Spleen (tissue), 11 donors: ENCODE data around the gene CD8A. TPM values are rescaled to one million over a fixed set of nuclear protein-coding genes. Genes with fewer than 3 reads are reported as not detected.

Experiments used
- DNase-seq: peaks from one replicate; pipeline ENCODE4 v3.0.0-alpha.2; 2020
- H3K27ac ChIP-seq, 8 donors: fragments of 200-600 bp; sonication (generic) in 7 of 8; 1 replicate in 4 of 8; 2 replicates in 4 of 8; pipeline versions ENCODE4 v1.5.0 to v1.8.0; 2016 to 2021; ENCODE audit warnings: inconsistent platforms in 4 of 8, mild to moderate bottlenecking in 4 of 8, moderate library complexity in 1 of 8
- H3K27me3 ChIP-seq, 7 donors: fragments of 200-600 bp; sonication (generic) in 6 of 7; replicated peaks in 1 of 7; 1 replicate in 4 of 7; 2 replicates in 3 of 7; pipeline versions ENCODE4 v1.5.0 to v1.8.0; 2016 to 2021; ENCODE audit warnings: inconsistent platforms in 3 of 7, mild to moderate bottlenecking in 1 of 7
- H3K36me3 ChIP-seq, 6 donors: fragments of 200-600 bp; sonication (generic) in 5 of 6; 1 replicate in 4 of 6; 2 replicates in 2 of 6; pipeline versions ENCODE4 v1.5.0 to v1.8.0; 2016 to 2021; ENCODE audit warnings: inconsistent platforms in 2 of 6
- H3K4me1 ChIP-seq, 6 donors: fragments of 200-600 bp; sonication (generic) in 5 of 6; 1 replicate in 3 of 6; 2 replicates in 3 of 6; pipeline versions ENCODE4 v1.5.0 to v1.8.0; 2016 to 2021; ENCODE audit warnings: inconsistent platforms in 3 of 6
- H3K4me3 ChIP-seq, 8 donors: fragments of 200-600 bp; sonication (generic) in 7 of 8; 1 replicate in 4 of 8; 2 replicates in 4 of 8; pipeline versions ENCODE4 v1.5.0 to v1.8.0; 2016 to 2021; ENCODE audit warnings: inconsistent platforms in 4 of 8, mild to moderate bottlenecking in 4 of 8, moderate library complexity in 2 of 8
- H3K9me3 ChIP-seq, 8 donors: fragments of 200-600 bp; sonication (generic) in 7 of 8; 1 replicate in 4 of 8; 2 replicates in 4 of 8; pipeline versions ENCODE4 v1.5.0 to v1.8.0; 2016 to 2021; ENCODE audit warnings: inconsistent platforms in 4 of 8
- CTCF ChIP-seq, 11 experiments: fragments of 200-600 bp in 7 of 11; fragments of 450-650 bp in 4 of 11; sonication (generic) in 4 of 11; IDR thresholded peaks in 8 of 11; conservative IDR thresholded peaks in 3 of 11; 1 replicate in 7 of 11; 2 replicates in 4 of 11; pipeline versions ENCODE4 v1.4.0 to v1.8.0; 2016 to 2021; ENCODE audit warnings: antibody characterized with exemption in 11 of 11, inconsistent platforms in 4 of 11, mild to moderate bottlenecking in 1 of 11
- POLR2A ChIP-seq, 3 donors: fragments of 450-650 bp; IDR thresholded peaks; one replicate each; pipeline ENCODE4 v1.5.1; 2017; ENCODE audit warnings: antibody characterized with exemption in 3 of 3, mild to moderate bottlenecking in 1 of 3
- POLR2AphosphoS5 ChIP-seq, 3 donors: sonication (generic); formaldehyde crosslinking; IDR thresholded peaks; one replicate each; pipeline ENCODE4 v1.5.1; 2017; ENCODE audit warnings: antibody characterized with exemption in 3 of 3
- WGBS, 5 donors: extraction: QIAGEN DNeasy Blood & Tissue Kit in 3 of 5; methylation state at CpG; one replicate each; pipeline versions ENCODE4 v1.1.5 to v1.1.7; 2013 to 2018; 5-methylcytosine and 5-hydroxymethylcytosine counted together
- intact Hi-C: fragments of 100-400 bp; cut with DNase I; formaldehyde crosslinking; loops from one replicate; pipeline ENCODE4 v1.15.0; 2023; ENCODE audit warnings: low total_unique reads
- polyA plus RNA-seq, 3 donors: library from polyadenylated mRNA; stranded (reverse); fragments of 200-250 nt; gene quantifications; one replicate each; pipeline ENCODE4 v1.2.1, GENCODE V29; 2013
- total RNA-seq, 7 donors: library from RNA; depleted of rRNA in 3 of 7; stranded (reverse); fragments of >200 nt in 3 of 7; fragmentation: NEBNext Ultra II Directional in 4 of 7; extraction: Animal tissue kit (Norgen Biotek cat#: 25700) in 4 of 7; gene quantifications; one replicate each; pipeline versions ENCODE4 v1.1.0 to v1.2.1, GENCODE V29; 2016 to 2021
- donor health status: healthy with polysubstance abuse.
- donor health status: DM: no; HTN: no; CAD: no; lungs with moderate emphysema.
- donor health status: DM: no; HTN: no; CAD: no.
- donor health status: Bipolar disorder and iron deficiency.
- donor health status: healthy.
- donor health status: DM: no; HTN: no; CAD: no.
- donor health status: DM: yes; HTN: yes; CAD: no.

The CD8A gene
- total and polyA plus RNA-seq, 10 donors: 14.2 to 182 (median 95.8) TPM

- Histone ChIP-seq H3K9me3 (no peaks in the 10 kb centered on the region), H3K4me3 (peak overlapping the region; percentile 43 to 77 (median 48)), H3K27ac (peak overlapping the region; percentile 75 to 94 (median 86)), H3K27me3 (peaks cover 0 to 61% (median 44%) of the 10 kb centered on the region in 7 donors), H3K4me1 (peaks cover 17 to 96% (median 59%) of the 10 kb centered on the region in 6 donors), H3K36me3 (peaks cover 0 to 7% (median 0%) of the 10 kb centered on the region in 6 donors)
- DNase-seq: peak; percentile 83
- peak in 2 of 3 donors; percentile 53 to 63 for TF ChIP-seq POLR2AphosphoS5 (IDR thresholded peaks at IDR 0.05)
- TF ChIP-seq POLR2A (IDR thresholded peaks at IDR 0.05): no peak
- WGBS, 5 donors: 8 to 25% (median 10%) methylated on average over 30 to 64 of the region's 64 CpGs
- intact Hi-C loops: no loop called here
These were observed 1.6 kb downstream of the CD8A start for GRCh38 chr2:86788881-86789686.

DNA sequence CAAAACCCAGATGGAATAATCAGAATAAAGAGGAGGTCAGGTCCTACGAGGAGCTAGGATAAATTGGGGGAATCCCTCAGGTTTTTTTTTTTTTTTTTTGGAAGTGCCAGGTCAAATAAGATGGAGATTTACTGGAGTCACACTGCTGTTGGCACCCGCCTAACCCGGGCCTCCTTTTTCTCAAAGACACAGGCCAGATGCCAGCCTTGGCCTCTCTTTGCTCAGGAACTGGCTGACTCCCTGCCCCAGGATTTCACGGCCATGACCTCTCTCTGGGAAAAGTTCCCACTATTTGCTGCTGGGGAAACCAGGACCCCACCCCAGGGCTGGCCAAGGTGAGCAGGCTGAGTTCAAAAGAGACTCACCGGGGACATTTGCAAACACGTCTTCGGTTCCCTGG, 2.5 kb downstream of the CD8A start:
- peaks cover 0 to 7% (median 0%) of the 10 kb centered on the region in 6 donors for H3K36me3 ChIP-seq
- peak overlapping the region; percentile 75 to 94 (median 86) for H3K27ac ChIP-seq
- peaks cover 0 to 52% (median 38%) of the 10 kb centered on the region in 7 donors for H3K27me3 ChIP-seq
- DNase-seq: peak; percentile 75
- TF ChIP-seq POLR2A (IDR thresholded peaks at IDR 0.05): no peak
- no peak for TF ChIP-seq CTCF (IDR thresholded peaks at IDR 0.05 in 8 of 11, conservative IDR thresholded peaks at IDR 0.05 in 3 of 11)
- peak in 2 of 3 donors; percentile 44 for TF ChIP-seq POLR2AphosphoS5 (IDR thresholded peaks at IDR 0.05)
- peaks cover 20 to 96% (median 65%) of the 10 kb centered on the region in 6 donors for H3K4me1 ChIP-seq
- H3K9me3 ChIP-seq: no peaks in the 10 kb centered on the region
- peak overlapping the region; percentile 43 to 77 (median 48) for H3K4me3 ChIP-seq
- 49 to 71% (median 58%) methylated on average over 7 of the region's 7 CpGs for WGBS, 5 donors
- intact Hi-C loops: no loop called here

GRCh38 chr2:86787736-86788135, 3.0 kb downstream of the CD8A start:
- intact Hi-C loops: no loop called here
- TF ChIP-seq CTCF (IDR thresholded peaks at IDR 0.05 in 8 of 11, conservative IDR thresholded peaks at IDR 0.05 in 3 of 11) (no peak), POLR2AphosphoS5 (IDR thresholded peaks at IDR 0.05) (peak in 1 of 3 donors; percentile 40), POLR2A (IDR thresholded peaks at IDR 0.05) (no peak)
- peaks cover 20 to 96% (median 64%) of the 10 kb centered on the region in 6 donors for H3K4me1 ChIP-seq
- H3K27me3 ChIP-seq: peaks cover 0 to 49% (median 38%) of the 10 kb centered on the region in 7 donors
- no peaks in the 10 kb centered on the region for H3K9me3 ChIP-seq
- H3K36me3 ChIP-seq: peaks cover 0 to 7% (median 0%) of the 10 kb centered on the region in 6 donors
- H3K4me3 ChIP-seq: peak overlapping the region in 3 of 8 donors; percentile 43 to 77 (median 50)
- DNase-seq: no peak
- H3K27ac ChIP-seq: peak overlapping the region; percentile 75 to 94 (median 86)
- 0 to 14% (median 8%) methylated on average over 2 of the region's 2 CpGs for WGBS, 5 donors

GRCh38 chr2:86786001-86786536, 4.6 kb downstream of the CD8A start:
- intact Hi-C loops: no loop called here
- TF ChIP-seq POLR2A (IDR thresholded peaks at IDR 0.05) (no peak), CTCF (IDR thresholded peaks at IDR 0.05 in 8 of 11, conservative IDR thresholded peaks at IDR 0.05 in 3 of 11) (no peak), POLR2AphosphoS5 (IDR thresholded peaks at IDR 0.05) (peak in 1 of 3 donors; percentile 77)
- no peak overlapping the region for H3K4me3 ChIP-seq
- peaks cover 0 to 33% (median 24%) of the 10 kb centered on the region in 7 donors for H3K27me3 ChIP-seq
- no peaks in the 10 kb centered on the region for H3K9me3 ChIP-seq
- peaks cover 0 to 7% (median 0%) of the 10 kb centered on the region in 6 donors for H3K36me3 ChIP-seq
- DNase-seq: no peak
- peak overlapping the region in 7 of 8 donors; percentile 41 to 86 (median 69) for H3K27ac ChIP-seq
- 52 to 62% (median 55%) methylated on average over 10 of the region's 10 CpGs for WGBS, 5 donors
- H3K4me1 ChIP-seq: peaks cover 20 to 96% (median 56%) of the 10 kb centered on the region in 6 donors
